ENCODE measurements around the gene HECTD2.
"Not testable (repeated sequence)": the region's sequence is repeated elsewhere in the genome, so short reads cannot be mapped to it uniquely, and the experiment has no call there.

HECTD2 gene

GRCh38 chr10:91433620-91434019 lies 23.5 kb downstream of the HECTD2 start:
- Histone ChIP-seq H3K27me3 (replicated peaks; ENCODE audit: control insufficient read depth, insufficient read depth, low read length) (no peaks in the 10 kb centered on the region; the same call in 1 of the 2 replicates), H3K36me3 (ENCODE audit: control insufficient read depth, insufficient read depth, low read length) (no peaks in the 10 kb centered on the region), H3K4me3 (replicated peaks; ENCODE audit: low read depth, low read length) (no peak overlapping the region)
- DNase-seq (ENCODE audit: extremely low read depth, insufficient read length), result no peak
- TF ChIP-seq, protein P1, sequence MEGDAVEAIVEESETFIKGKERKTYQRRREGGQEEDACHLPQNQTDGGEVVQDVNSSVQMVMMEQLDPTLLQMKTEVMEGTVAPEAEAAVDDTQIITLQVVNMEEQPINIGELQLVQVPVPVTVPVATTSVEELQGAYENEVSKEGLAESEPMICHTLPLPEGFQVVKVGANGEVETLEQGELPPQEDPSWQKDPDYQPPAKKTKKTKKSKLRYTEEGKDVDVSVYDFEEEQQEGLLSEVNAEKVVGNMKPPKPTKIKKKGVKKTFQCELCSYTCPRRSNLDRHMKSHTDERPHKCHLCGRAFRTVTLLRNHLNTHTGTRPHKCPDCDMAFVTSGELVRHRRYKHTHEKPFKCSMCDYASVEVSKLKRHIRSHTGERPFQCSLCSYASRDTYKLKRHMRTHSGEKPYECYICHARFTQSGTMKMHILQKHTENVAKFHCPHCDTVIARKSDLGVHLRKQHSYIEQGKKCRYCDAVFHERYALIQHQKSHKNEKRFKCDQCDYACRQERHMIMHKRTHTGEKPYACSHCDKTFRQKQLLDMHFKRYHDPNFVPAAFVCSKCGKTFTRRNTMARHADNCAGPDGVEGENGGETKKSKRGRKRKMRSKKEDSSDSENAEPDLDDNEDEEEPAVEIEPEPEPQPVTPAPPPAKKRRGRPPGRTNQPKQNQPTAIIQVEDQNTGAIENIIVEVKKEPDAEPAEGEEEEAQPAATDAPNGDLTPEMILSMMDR (IDR thresholded peaks at IDR 0.05; ENCODE audit: insufficient read depth, low read length, poor library complexity, severe bottlenecking), result no peak

GRCh38 chr10:91434041-91434440 lies 23.9 kb downstream of the HECTD2 start:
- Histone ChIP-seq H3K4me3 (replicated peaks; ENCODE audit: low read depth, low read length) (no peak overlapping the region), H3K27me3 (replicated peaks; ENCODE audit: control insufficient read depth, insufficient read depth, low read length) (no peaks in the 10 kb centered on the region; the same call in 1 of the 2 replicates), H3K36me3 (ENCODE audit: control insufficient read depth, insufficient read depth, low read length) (no peaks in the 10 kb centered on the region)
- TF ChIP-seq, protein P1 (IDR thresholded peaks at IDR 0.05; ENCODE audit: insufficient read depth, low read length, poor library complexity, severe bottlenecking), result no peak
- no peak for DNase-seq (ENCODE audit: extremely low read depth, insufficient read length)

- no peak for DNase-seq (ENCODE audit: extremely low read depth, insufficient read length)
- Histone ChIP-seq H3K27me3 (replicated peaks; ENCODE audit: control insufficient read depth, insufficient read depth, low read length) (no peaks in the 10 kb centered on the region; the same call in 1 of the 2 replicates), H3K36me3 (ENCODE audit: control insufficient read depth, insufficient read depth, low read length) (no peaks in the 10 kb centered on the region), H3K4me3 (replicated peaks; ENCODE audit: low read depth, low read length) (no peak overlapping the region)
- TF ChIP-seq, protein P1 (IDR thresholded peaks at IDR 0.05; ENCODE audit: insufficient read depth, low read length, poor library complexity, severe bottlenecking), result no peak
Measured at GRCh38 chr10:91435241-91435640, 25.1 kb downstream of the HECTD2 start.

DNA sequence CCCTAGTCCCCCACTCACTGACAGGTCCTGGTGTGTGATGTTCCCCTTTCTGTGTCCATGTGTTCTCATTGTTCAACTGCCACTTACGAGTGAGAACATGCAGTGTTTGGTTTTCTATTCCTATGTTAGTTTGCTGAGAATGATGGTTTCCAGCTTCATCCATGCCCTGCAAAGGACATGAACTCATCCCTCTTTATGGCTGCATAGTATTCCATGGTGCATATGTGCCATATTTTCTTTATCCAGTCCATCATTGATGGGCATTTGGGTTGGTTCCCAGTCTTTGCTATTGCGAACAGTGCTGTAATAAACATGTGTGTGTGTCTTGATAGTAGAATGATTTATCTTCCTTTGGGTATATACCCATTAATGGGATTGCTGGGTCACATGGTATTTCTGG lies 28.1 kb downstream of the HECTD2 start:
- not testable (repeated sequence) for H3K27me3 ChIP-seq (replicated peaks; ENCODE audit: control insufficient read depth, insufficient read depth, low read length); H3K4me3 ChIP-seq (replicated peaks; ENCODE audit: low read depth, low read length); DNase-seq (ENCODE audit: extremely low read depth, insufficient read length); H3K36me3 ChIP-seq (ENCODE audit: control insufficient read depth, insufficient read depth, low read length)

DNA sequence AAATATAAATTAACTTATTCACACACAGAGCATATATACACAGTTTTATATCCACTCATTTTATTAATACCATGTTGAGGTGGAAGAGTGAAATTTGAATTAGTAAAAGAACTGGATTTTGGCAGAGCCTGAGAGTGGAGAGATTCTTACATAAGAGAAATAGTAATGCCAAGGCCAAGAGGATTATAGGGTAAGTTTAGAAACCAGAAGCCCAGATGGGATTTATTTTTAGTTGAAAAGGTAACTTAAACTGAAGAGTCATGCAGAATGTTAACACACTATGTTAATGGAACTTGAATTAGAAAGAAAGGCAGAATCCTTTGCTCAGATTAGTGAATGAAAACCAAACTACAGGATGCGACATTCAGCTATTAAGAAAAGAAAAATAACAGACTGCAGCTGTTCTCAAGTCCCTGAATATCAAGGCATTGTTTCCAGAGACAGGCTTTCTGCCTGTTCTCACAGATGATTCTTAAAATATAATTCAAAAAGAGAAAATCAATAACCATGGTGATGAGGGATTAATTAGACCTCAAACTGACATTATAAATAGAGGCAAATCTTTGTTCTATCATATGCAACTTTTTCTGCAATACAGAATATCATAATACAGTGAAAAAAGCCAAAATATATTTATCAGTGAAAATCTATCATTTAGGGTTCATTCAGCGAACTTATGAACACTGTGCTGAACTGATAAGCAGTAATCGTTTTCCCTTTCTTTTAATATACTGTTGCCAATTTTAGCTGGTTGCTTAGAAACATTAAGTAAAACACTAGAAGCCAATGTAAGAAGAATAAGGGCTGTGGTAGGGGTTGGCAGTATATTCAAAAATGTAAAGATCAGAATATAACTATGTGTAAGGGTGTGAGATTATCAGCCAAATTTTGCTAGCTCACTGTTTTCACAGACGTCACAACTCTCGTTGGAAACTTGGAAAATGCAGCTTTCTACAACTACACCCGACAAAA lies 34.4 kb downstream of the HECTD2 start:
- H3K4me3 ChIP-seq (replicated peaks; ENCODE audit: low read depth, low read length), result no peak overlapping the region
- no peaks in the 10 kb centered on the region for H3K27me3 ChIP-seq (replicated peaks; ENCODE audit: control insufficient read depth, insufficient read depth, low read length)
- TF ChIP-seq, protein P1 (IDR thresholded peaks at IDR 0.05; ENCODE audit: insufficient read depth, low read length, poor library complexity, severe bottlenecking), result no peak
- H3K36me3 ChIP-seq (ENCODE audit: control insufficient read depth, insufficient read depth, low read length), result no peaks in the 10 kb centered on the region
- no peak for DNase-seq (ENCODE audit: extremely low read depth, insufficient read length)

GRCh38 chr10:91452063-91452462 lies 41.9 kb downstream of the HECTD2 start:
- Histone ChIP-seq H3K36me3 (ENCODE audit: control insufficient read depth, insufficient read depth, low read length) (no peaks in the 10 kb centered on the region), H3K4me3 (replicated peaks; ENCODE audit: low read depth, low read length) (no peak overlapping the region), H3K27me3 (replicated peaks; ENCODE audit: control insufficient read depth, insufficient read depth, low read length) (no peaks in the 10 kb centered on the region)
- TF ChIP-seq, protein P1 (IDR thresholded peaks at IDR 0.05; ENCODE audit: insufficient read depth, low read length, poor library complexity, severe bottlenecking), result no peak
- DNase-seq (ENCODE audit: extremely low read depth, insufficient read length), result no peak

Data from GM06990 (cell line).